Dermis microvascular lymphatic vessel endothelial cell (primary cell): ENCODE data around the gene DTX4. TPM values are rescaled to one million over a fixed set of nuclear protein-coding genes. Genes with fewer than 3 reads are reported as not detected.

Experiments used
- DNase-seq, 2 donors: peaks; one replicate each; pipeline versions ENCODE4 v3.0.0 to v3.0.0-alpha.2; 2010; ENCODE audit warnings: low read depth in 2 of 2
- total RNA-seq: library from RNA; depleted of rRNA; stranded (reverse); fragments of >200 nt; gene quantifications from 2 replicates; pipeline ENCODE4 v1.2.1, GENCODE V29; 2014

The DTX4 gene
- total RNA-seq, 1 donor from 2014 or later, result 10.4 TPM

- DNase-seq, result no peak
Observed at GRCh38 chr11:59191095-59191494, 19.2 kb downstream of the DTX4 start.

GRCh38 chr11:59191890-59192289 lies 20.0 kb downstream of the DTX4 start:
- DNase-seq, result no peak

- no peak for DNase-seq
Observed at GRCh38 chr11:59192446-59193020, 20.6 kb downstream of the DTX4 start.

- DNase-seq, result no peak
Observed at GRCh38 chr11:59193587-59194130, 21.7 kb downstream of the DTX4 start.

- peak; percentile 50 to 61 for DNase-seq
Observed at GRCh38 chr11:59195586-59195985, 23.7 kb downstream of the DTX4 start.

GRCh38 chr11:59196777-59197176 lies 24.8 kb downstream of the DTX4 start:
- DNase-seq, result no peak

GRCh38 chr11:59197991-59198390 lies 26.1 kb downstream of the DTX4 start:
- DNase-seq, result peak in 1 of 2 donors; percentile 61

- DNase-seq, result no peak
Observed at GRCh38 chr11:59198726-59199125, 26.8 kb downstream of the DTX4 start.

- DNase-seq, result no peak
Observed at GRCh38 chr11:59199546-59200422, 27.9 kb downstream of the DTX4 start.

GRCh38 chr11:59200423-59200746 lies 28.5 kb downstream of the DTX4 start:
- no peak for DNase-seq

GRCh38 chr11:59201353-59201752 lies 29.4 kb downstream of the DTX4 start:
- no peak for DNase-seq

- DNase-seq, result no peak
Observed at GRCh38 chr11:59204746-59205145, 32.8 kb downstream of the DTX4 start.

- DNase-seq, result no peak
Observed at GRCh38 chr11:59205648-59206047, 33.7 kb downstream of the DTX4 start.

GRCh38 chr11:59206635-59207034 lies 34.7 kb downstream of the DTX4 start:
- peak; percentile 36 to 61 for DNase-seq

GRCh38 chr11:59207988-59208451 lies 36.1 kb downstream of the DTX4 start:
- DNase-seq, result peak; percentile 45 to 70

GRCh38 chr11:59208956-59209355 lies 37.0 kb downstream of the DTX4 start:
- no peak for DNase-seq

- DNase-seq, result no peak
Observed at GRCh38 chr11:59212222-59212621, 40.3 kb downstream of the DTX4 start.

GRCh38 chr11:59212744-59213631 lies 41.1 kb downstream of the DTX4 start, which contains the start of gene MPEG1:
TSS of gene MPEG1 (minus strand) at chr11:59212927. CDS start at chr11:59212865, 62 bp downstream.
- no peak for DNase-seq

- DNase-seq, result no peak
Observed at GRCh38 chr11:59214141-59214893, 42.4 kb downstream of the DTX4 start.

GRCh38 chr11:59216641-59217564 lies 45.0 kb downstream of the DTX4 start:
- DNase-seq, result peak; percentile 63 to 83
